ENCODE data around the gene ILF2. TPM values are rescaled to one million over a fixed set of nuclear protein-coding genes. Genes with fewer than 3 reads are reported as not detected.
A peak's percentile ranks its signal among the peaks of the same experiment; 100 is the strongest.

The ILF2 gene
- total RNA-seq, 1 experiment from 2014 or later, result 221 TPM

DNA sequence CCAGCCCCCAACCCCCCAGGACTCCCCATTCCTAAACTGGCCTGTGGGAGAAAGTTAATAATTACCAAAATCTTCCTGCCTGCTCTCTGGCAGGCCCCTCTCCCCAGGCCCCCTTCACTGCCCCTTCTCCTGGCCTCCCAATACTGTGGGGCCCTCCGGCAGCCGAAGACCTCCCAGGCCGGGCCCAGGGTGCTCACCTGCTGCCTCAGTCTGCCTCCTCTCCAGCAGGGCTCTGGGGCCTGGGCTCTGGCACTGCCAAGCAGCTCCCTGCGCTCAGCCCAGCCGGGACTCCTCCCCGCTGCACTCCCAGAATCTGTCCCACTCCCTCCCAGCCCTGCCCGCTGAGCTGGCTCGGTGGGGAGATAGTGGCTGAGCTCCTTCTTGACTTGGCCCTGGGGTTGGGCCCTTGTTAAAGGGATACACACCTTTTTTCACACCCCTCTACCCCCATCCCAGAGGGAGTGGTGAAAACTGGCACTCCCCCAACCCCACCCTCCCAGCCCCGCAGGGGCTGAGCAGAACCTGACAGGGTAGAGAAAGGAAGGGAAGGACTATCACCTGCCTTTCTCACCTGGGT, 58.0 kb downstream of the ILF2 start, which contains the start of gene S100A16:
S100A16 (minus strand) TSS at position 383 of the 577 bp plus-strand sequence. CDS start 4,986 bp downstream, outside the sequence.
- Histone ChIP-seq H3K27me3 (ENCODE audit: control insufficient read depth, insufficient read depth, low read length) (no peaks in the 10 kb centered on the region), H3K4me3 (ENCODE audit: low read depth in 2 of 2, low read length in 2 of 2) (peak within 1 kb of the TSS; percentile 52 to 85), H3K4me1 (ENCODE audit: control insufficient read depth, insufficient read depth, low read length) (peaks cover 47% of the 10 kb centered on the region), H3K9me3 (ENCODE audit: control insufficient read depth, insufficient read depth, low read depth, low read length) (no peaks in the 10 kb centered on the region), H3K27ac (ENCODE audit: low read length) (peak within 1 kb of the TSS; percentile 87), H3K36me3 (ENCODE audit: control insufficient read depth, insufficient read depth, low read length) (no peaks in the 10 kb centered on the region)
- ChIA-PET CTCF (interaction anchor here (0.5 to 1.8 kb wide), 3 partner anchors 22 to 69 kb away, joined by 3 to 10 read pairs (median 4); no protein-coding TSS in a partner anchor), POLR2A (interaction anchor here (0.5 to 1.1 kb wide), 5 partner anchors 10 to 210 kb away, joined by 3 to 14 read pairs (median 4); partner anchors contain the start of gene S100A13)
- ATAC-seq, result peak; percentile 71
- DNase-seq (ENCODE audit: low read depth, low spot score), result no peak
- no TSS peak for BruUV-seq (replicated peaks)
- in situ Hi-C loops (cut with HindIII; ENCODE audit: low pct_unique_long_range_greater_than_20kb, low sequenced_read_pairs) (loop anchor here (25.0 kb wide), 1 partner anchor 251 kb away; the partner anchor contains the start of gene S100A9), intact Hi-C loops (cut with micrococcal nuclease; ENCODE audit: unreplicated experiment) (no loop called here)
- TF ChIP-seq SIN3A (IDR thresholded peaks at IDR 0.05; ENCODE audit: borderline replicate concordance, insufficient read depth, low read depth, low read length) (no peak), TCF7L2 (IDR thresholded peaks at IDR 0.05; ENCODE audit: low read depth, low read length) (no peak), POLR2AphosphoS5 (IDR thresholded peaks at IDR 0.05; ENCODE audit: low read depth, low read length) (no peak), REST (IDR thresholded peaks at IDR 0.05; ENCODE audit: insufficient read depth in 1 of 2, low read depth in 2 of 2, low read length in 1 of 2) (no peak)
- TF ChIP-seq, protein P1, sequence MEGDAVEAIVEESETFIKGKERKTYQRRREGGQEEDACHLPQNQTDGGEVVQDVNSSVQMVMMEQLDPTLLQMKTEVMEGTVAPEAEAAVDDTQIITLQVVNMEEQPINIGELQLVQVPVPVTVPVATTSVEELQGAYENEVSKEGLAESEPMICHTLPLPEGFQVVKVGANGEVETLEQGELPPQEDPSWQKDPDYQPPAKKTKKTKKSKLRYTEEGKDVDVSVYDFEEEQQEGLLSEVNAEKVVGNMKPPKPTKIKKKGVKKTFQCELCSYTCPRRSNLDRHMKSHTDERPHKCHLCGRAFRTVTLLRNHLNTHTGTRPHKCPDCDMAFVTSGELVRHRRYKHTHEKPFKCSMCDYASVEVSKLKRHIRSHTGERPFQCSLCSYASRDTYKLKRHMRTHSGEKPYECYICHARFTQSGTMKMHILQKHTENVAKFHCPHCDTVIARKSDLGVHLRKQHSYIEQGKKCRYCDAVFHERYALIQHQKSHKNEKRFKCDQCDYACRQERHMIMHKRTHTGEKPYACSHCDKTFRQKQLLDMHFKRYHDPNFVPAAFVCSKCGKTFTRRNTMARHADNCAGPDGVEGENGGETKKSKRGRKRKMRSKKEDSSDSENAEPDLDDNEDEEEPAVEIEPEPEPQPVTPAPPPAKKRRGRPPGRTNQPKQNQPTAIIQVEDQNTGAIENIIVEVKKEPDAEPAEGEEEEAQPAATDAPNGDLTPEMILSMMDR (IDR thresholded peaks at IDR 0.05), result no peak

- no TSS peak for BruUV-seq (replicated peaks)
- Histone ChIP-seq H3K27me3 (ENCODE audit: control insufficient read depth, insufficient read depth, low read length) (no peaks in the 10 kb centered on the region), H3K4me1 (ENCODE audit: control insufficient read depth, insufficient read depth, low read length) (peaks cover 47% of the 10 kb centered on the region), H3K4me3 (ENCODE audit: low read depth in 2 of 2, low read length in 2 of 2) (peak overlapping the region; percentile 52 to 85), H3K27ac (ENCODE audit: low read length) (peak overlapping the region; percentile 87), H3K9me3 (ENCODE audit: control insufficient read depth, insufficient read depth, low read depth, low read length) (no peaks in the 10 kb centered on the region), H3K36me3 (ENCODE audit: control insufficient read depth, insufficient read depth, low read length) (no peaks in the 10 kb centered on the region)
- TF ChIP-seq TCF7L2 (IDR thresholded peaks at IDR 0.05; ENCODE audit: low read depth, low read length), result no peak
- TF ChIP-seq, protein P1 (IDR thresholded peaks at IDR 0.05), result no peak
- no peak for TF ChIP-seq SIN3A (IDR thresholded peaks at IDR 0.05; ENCODE audit: borderline replicate concordance, insufficient read depth, low read depth, low read length)
- TF ChIP-seq REST (IDR thresholded peaks at IDR 0.05; ENCODE audit: insufficient read depth in 1 of 2, low read depth in 2 of 2, low read length in 1 of 2), result no peak
- TF ChIP-seq POLR2AphosphoS5 (IDR thresholded peaks at IDR 0.05; ENCODE audit: low read depth, low read length), result no peak
- in situ Hi-C loops (cut with HindIII; ENCODE audit: low pct_unique_long_range_greater_than_20kb, low sequenced_read_pairs) (loop anchor here (25.0 kb wide), 1 partner anchor 250 kb away; the partner anchor contains the start of gene S100A9), intact Hi-C loops (cut with micrococcal nuclease; ENCODE audit: unreplicated experiment) (no loop called here)
- 0 out of 2 replicates have a peak, but pooled peaks have one; percentile 0 for ATAC-seq
- ChIA-PET POLR2A (interaction anchor here (0.5 to 1.1 kb wide), 5 partner anchors 15 to 210 kb away, joined by 3 to 6 read pairs (median 4); partner anchors contain the start of gene S100A13), CTCF (interaction anchor here (0.7 to 1.8 kb wide), 2 partner anchors 40 to 68 kb away, joined by 3 to 10 read pairs; no protein-coding TSS in a partner anchor)
- no peak for DNase-seq (ENCODE audit: low read depth, low spot score)
Observed at GRCh38 chr1:153612111-153612754, 58.6 kb downstream of the ILF2 start.

All from Panc1 (cell line).